GM04504 (cell line): Measurements from ENCODE around the gene RCC2.
"Not testable (repeated sequence)": the region's sequence is repeated elsewhere in the genome, so short reads cannot be mapped to it uniquely, and the experiment has no call there.

Experiments used
- DNase-seq: peaks from one replicate; pipeline ENCODE4 v3.0.0-alpha.2; 2012; ENCODE audit warnings: low read depth

The RCC2 gene

DNA sequence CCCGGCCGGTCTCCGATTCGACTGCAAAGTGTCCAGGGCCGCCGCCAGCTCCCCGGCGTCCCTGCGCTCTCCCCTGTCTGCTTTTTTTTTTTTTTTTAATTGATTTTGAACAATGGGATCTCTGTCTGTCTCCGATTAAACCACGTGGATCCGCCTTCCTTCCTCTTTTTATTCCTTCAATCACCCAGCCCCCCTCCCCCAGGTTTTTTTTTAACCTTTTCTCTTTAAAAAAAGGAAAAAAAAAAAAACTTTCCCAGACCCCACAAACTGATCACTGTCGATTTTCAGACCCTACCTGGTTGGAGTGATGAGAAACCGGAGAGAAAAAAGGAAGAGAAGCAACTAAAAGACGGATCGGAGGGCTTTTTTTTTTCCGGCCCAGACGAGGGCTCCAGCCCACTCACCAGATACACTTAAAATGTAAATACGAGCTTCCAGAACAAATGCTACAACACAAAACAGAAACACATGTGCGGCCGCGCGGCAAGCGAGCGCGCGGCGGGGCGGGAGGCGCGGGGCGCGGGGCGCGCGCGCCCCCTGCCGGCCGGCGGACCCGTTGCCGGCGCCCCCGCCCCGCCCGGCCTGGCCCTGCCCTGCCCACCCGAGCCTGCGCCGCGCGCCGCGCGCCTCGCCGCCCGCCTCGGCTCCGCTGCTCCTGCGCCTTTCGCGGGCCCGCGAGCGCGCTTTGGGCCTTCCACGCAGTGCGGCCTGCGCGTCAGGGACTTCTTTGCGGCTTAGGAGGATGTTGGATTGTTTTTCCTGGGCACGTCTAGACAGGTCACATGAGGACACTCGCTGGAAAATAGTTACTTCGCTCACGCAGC, at the start of gene RCC2:
TSS of gene RCC2 (minus strand) at position 428 of the 824 bp plus-strand sequence. CDS start 1,163 bp downstream, outside the sequence.
- DNase-seq, result no peak

DNA sequence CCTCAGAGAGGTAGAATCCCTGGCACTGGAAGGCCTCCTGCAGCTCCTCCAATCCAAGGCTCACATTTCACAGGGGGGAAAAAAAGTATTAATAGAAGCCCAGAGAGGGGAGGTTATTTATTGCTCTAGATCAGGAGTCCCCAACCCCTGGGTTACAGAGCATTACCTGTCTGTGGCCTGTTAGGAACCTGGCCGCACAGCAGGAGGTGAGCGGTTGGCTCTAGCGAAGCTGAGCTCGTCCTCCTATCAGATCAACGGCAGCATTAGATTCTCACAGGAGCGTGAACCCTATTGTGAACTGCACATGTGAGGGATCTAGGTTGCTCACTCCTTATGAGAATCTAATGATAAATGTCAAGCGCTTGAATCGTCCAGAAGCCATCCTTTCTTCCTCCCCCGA, 46.8 kb upstream of the RCC2 start:
- DNase-seq, result no peak

DNA sequence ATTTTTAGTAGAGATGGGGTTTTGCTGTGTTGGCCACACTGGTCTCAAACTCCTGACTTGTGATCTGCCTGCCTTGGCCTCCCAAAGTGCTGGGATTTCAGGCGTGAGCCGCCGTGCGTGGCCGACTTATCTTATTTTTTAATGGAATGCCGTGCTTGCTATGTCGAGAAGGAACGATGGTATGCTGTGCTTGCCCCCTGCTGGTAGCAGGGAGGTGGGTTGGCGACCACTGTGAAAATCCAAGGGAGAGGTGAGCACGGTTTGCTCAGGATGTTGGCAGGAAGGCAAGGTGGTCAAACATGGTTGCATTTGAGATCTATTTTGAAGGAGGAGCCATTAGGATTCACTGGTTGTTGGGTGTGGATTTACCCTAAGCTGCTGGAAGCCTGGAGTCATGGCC, 45.8 kb upstream of the RCC2 start:
- no peak for DNase-seq

DNA sequence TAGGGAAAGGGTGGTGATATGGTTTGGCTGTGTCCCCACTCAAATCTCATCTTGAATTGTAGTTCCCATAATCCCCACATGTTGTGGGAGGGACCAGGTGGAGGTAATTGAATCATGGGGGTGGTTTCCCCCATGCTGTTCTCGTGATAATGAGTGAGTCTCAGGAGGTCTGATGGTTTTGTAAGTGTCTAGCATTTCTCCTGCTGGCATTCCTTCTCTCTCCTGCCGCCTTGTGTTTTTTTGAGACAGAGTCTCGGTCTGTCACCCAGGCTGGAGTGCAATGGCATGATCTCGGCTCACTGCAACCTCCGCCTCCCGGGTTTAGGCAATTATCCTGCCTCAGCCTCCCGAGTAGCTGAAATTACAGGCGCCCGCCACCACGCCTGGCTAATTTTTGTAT, 42.5 kb upstream of the RCC2 start:
- DNase-seq, result not testable (repeated sequence)

DNA sequence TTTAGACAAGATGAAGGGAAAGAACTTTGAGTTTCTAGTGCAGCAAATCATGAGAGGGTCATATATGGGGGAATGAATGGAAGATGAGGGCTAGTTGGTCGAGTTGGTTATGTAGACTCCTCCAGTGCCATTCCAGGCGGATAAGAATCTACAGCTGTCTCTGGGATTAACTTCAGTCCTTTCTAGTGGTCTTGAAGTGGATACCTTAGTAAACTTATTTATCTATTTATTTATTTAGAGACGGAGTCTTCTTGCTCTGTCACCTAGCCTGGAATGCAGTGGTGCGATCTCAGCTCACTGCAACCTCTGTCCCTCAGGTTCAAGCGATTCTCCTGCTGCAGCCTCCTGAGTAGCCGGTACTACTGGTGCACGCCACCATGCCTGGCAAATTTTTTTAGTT, 41.4 kb upstream of the RCC2 start:
- no peak for DNase-seq

DNA sequence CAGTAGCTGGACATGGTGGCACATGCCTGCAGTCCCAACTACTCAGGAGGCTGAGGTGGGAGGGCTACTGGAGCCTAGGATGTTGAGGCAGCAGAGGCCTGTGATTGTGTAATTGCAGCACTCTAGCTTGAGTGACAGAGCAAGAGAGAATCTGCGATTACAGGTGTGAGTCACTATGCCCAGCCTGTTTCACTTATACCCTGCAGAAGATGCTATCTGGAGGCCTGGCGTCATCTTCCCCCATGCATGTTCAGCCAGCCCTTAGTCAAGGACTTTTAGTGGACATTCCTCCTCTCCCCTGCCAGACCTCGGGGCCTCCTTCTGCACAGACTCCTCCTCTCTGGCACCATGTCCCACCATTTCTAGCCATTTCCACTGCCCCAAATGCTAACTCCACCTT, 36.3 kb upstream of the RCC2 start:
- DNase-seq, result peak; percentile 65

DNA sequence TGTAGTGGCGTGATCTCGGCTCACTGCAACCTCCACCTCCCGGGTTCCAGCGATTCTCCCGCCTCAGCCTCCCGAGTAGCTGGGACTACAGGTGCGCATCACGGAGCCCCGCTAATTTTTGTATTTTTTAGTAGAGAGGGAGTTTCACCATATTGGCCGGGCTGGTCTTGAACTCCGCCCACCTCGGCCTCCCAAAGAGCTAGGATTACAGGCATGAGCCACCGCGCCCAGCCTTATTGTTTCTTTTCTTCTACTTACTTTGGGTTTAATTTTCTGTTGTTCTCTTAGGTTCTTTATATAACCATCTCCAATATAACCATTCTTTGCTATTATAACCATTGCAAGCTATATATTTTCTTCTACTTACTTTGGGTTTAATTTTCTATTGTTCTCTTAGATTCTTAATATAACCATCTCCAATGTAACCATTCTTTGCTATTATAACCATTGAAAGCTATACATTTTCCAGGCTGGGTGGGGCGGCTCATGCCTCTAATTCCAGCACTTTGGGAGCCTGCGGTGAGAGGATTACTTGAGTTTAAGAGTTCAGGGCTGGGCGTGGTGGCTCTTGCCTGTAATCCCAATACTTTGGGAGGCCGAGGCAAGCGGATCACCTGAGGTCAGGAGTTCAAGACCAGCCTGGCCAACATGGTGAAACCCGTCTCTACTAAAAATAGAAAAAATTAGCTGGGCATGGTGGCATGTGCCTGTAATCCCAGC, 35.5 kb upstream of the RCC2 start:
- DNase-seq, result not testable (repeated sequence)

DNA sequence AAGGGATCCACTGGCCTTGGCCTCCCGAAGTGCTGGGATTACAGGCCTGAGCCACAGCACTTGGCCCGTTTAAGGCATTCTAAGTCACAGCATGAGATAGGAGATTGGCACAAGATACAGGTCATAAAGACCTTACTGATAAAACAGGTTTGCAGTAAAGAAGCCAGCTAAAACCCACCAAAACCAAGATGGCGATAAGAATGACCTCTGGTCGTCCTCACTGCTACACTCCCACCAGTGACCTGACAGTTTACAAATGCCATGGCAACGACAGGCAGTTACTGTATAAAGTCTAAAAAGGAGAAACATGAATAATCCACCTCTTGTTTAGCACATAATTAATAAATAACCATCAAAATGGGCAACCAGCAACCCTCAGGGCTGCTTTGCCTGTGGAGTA, 33.3 kb upstream of the RCC2 start:
- DNase-seq, result no peak

DNA sequence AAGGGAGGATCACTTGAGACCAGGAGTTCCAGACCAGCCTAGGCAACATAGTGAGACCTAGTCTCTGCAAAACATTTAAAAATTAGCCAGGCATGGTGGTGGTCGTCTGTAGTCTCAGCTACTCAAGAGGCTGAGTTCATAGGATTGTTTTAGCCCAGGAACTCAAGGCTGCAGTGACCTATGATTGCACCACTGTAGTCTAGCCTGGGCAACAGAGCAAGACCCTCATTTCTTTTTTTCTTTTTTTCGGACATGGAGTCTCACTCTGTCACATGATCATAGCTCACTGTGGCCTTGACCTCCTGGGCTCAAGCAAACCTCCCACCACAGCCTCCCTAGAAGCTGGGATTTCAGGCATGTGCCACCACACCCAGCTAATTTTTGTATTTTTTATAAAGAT, 31.9 kb upstream of the RCC2 start:
- DNase-seq, result no peak

DNA sequence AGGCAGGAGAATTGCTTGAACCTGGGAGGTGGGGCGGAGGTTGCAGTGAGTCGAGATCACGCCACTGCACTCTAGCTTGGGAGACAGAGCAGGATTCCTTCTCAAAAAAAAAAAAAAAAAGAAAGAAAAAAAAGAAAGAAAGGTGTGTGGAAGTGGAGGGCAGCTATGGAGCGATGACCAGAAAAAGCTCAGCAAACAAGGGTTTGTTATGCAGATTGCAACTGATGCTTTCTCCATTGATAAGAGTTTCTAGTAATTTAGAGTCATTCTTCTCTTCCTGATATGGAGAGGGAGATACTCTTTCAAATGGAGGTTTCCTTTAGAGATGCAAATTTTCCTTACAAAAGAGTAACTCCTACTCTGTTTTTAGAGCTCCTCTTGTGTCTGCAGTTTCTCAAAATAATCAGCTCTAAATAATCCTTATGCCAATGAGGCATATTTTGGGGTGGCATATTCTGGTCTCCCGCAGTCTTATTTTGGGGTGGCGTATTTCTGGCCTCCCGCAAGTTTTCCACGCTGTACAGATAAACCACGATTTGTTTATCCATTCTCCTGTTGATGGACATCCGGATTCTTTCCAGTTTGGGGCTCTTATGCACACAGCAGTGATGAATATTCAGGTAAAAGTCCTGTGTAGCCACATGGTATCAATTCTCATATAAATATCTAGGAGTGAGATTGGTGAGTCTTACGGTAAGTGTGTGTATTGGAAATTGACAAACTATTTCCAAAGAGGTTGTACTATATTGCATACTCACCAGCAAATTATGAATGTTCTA, 30.7 kb upstream of the RCC2 start:
- DNase-seq, result no peak

DNA sequence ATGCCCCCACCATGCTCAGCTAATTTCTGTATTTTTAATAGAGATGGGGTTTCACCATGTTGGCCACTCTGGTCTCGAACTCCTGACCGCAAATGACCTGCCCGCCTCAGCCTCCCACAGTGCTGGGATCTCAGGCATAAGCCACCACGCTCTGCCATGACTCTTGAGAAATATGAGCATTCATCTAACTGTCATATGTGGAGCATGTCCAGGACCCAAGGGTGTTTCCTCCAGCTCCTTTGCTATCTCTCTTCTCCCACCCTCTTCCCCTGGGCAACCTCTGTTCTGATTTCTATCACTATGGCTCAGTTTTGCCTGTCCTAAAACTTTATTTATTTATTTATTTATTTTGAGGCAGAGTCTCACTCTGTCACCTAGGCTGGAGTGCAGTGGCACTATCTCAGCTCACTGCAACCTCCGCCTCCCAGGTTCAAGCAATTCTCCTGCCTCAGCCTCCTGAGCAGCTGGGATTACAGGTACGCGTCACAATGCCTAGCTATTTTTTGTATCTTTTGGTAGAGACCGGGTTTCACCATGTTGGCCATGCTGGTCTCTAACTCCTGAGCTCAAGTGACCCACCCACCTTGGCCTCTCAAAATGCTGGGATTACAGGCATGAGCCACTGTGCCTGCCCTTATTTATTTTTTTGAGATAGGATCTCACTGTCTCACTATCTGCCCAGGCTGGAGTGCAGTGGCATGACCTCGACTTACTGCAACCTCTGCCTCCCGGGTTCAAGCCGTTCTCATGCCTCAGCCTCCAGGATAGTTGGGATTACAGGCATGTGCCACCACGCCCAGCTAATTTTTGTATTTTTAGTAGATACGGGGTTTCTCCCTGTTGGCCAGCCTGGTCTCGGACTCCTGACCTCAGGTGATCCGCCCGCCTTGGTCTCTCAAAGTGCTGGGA, 29.1 kb upstream of the RCC2 start:
- DNase-seq, result not testable (repeated sequence)

DNA sequence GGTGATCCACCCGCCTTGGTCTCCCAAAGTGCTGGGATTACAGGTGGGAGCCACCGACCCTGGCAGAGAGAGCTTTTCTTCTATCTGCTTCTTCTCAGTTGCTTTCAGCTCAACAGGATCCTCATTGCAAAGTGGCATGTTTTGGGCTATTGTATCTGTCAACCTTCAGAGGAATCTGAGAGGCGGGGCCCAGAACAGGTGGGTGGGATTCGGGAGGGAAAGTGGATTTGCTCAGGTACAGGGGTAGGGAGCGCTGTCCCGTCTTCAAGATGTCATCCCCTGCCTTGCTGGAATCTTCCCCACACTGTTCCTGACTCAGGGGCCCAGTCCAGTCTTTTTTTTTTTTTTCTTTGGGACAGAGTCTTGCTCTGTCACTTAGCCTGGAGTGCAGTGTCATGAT, 26.9 kb upstream of the RCC2 start:
- DNase-seq, result no peak

DNA sequence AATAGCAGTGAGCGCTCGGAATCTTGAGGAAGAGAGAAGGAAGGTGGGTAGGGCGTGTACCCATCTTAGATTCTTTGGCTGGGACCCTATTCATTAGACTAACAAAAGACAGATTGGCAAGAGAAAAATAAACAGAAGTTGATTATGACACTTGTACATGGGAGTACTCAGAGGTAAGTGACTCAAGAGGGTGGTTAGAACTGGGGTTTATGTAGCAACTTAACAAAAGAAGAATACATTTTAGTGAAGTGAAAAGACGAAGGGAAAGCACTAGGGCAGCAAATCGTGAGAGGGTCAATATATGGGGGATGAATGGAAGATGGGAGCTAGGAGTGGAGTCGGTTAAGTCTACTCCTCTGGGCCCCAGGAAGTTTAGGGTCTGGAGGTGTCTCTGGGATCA, 25.8 kb upstream of the RCC2 start:
- DNase-seq, result no peak

DNA sequence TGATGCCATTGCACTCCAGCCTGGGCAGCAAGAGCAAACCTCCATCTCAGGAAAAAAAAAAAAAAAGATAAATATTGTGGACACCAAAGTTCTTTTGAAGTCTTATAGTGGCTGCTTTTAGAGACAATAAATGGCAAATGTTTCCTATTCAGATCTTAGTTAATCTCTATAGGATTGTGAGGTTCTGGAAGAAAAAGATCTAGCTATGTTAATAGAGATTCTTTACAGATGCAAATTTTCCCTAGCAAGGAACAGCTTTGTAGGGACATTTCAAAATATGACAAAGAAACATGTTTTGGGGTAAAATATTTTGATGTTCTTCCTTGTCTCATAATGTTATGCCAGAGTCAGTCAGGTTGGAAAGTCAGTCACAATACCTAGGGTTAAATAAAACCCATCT, 24.5 kb upstream of the RCC2 start:
- DNase-seq, result no peak

DNA sequence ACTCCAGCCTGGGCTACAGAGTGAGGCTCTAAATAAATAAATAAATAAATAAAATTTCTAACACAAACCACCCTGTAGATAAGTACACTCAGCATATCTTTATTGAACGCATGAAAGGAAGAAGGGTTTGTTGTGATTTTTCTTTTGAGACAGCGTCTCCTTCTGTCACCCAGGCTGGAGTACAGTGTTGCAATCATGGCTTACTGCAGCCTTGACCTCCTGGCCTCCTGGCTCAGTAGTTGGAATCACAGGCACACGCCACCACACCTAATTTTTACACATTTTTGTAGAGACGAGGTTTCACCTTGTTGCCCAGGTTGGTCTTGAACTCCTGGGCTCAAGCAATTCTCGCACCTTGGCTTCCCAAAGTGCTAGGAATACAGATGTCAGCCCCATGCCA, 23.2 kb upstream of the RCC2 start:
- no peak for DNase-seq

DNA sequence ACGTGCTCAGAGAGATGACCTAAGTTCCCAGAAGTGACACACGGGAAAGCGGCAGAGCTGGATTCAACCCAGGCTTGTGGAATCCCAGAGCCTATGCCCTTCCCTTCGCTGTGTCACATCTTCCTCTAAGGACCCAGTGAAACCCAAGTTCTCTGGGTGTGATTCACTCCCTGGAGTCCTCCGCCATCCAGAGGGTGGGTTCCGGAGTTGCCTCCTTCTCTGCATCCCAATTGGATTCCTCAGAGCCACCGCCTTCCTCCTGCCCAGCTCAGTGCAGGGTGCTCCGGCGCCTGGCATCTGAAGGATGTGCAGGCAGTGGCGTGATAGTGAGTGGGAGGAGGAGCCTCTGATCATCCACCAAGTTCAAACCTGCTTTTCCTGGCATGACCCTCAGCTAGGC, 20.7 kb upstream of the RCC2 start:
- DNase-seq, result no peak

DNA sequence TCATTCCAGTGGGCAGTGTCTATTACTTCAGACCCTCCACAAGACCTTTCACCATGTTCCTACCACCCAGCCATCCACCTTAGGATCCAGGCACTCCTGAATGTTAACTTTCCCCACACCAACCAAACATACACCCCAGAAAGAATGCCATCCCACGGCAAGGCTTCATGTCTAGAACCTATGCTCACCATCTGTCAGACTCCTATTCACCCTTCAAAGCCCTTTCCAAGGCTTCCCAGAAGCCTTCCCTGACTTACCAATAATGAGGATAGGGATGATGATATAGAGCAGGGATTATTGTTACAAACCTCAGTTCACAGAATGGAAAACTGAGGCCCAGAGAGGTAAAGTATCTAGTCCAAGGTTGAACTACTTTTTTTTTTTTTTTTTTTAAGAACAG, 19.3 kb upstream of the RCC2 start:
- no peak for DNase-seq

DNA sequence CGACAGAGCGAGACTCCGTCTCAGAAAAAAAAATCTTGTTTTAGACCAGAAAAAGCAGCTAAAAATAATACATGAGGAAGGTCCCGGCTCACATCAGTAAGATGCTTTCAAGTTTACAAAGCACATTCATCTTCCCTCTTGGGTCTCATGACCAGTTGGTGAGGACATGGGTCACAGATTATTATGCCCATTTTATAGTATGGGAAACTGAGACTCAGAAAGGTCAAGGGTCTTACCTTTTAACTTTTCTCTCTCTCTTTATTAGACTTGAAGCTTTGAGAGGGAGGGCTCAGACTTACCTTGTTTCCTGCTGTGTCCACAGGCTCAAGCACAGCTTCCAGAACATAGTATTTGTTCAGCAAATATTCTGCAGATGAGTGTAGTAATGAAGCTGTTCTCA, 13.2 kb upstream of the RCC2 start:
- DNase-seq, result no peak

DNA sequence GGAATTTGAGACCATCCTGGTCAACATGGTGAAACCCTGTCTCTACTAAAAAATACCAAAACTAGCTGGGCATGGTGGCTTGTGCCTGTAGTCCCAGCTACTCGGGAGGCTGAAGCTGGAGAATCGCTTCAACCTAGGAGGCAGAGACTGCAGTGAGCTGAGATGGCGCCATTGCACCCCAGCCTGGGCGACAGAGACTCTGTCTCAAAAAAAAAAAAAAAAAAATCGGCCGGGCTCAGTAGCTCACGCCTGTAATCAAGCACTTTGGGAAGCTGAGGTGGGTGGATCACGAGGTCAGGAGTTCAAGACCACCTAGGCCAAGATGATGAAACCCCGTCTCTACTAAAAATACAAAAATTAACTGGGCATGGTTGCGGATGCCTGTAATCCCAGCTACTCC, 12.7 kb upstream of the RCC2 start:
- DNase-seq, result not testable (repeated sequence)

DNA sequence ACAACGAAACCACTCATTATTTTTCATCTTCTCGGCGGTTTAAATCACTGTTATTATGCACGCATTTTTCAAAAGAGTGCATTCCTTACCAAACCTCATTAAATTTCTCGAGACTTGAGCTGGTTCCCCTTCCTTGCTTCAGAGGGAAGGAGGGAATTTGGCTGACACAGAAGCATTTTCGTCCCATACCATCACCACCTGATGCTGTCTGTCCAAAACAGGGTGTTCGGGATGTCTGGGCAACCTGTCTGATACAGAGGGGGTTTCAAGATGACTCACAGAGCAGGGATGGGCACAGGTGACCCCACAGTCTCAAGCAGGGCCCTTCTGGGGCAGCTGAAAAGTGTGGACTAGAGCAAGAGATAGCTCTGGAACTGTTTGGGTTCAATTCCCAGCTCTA, 12.3 kb upstream of the RCC2 start:
- DNase-seq, result no peak

DNA sequence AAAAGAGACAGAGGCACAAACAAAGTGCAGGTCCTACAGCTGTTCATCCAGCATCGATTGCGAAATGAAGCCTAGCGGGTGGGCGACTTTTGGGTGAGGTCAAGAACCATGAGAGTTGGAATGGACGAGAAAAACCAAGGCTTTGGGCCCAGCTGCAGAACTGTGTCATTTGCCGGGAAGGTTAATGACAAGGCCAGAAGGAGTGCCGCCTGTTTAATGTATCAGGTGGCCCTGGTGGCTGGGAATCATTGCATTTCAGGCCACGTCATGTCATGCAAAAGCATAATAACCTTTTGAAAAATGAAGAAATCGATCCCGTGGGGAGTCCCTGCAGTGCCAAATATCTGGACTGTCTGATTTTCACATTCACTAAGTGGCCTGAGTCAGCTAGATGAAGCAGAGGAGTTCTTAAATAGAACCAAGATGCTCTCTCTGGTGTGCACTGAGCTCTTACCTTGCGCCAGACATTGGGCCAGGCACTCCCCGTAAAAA, 8.1 kb upstream of the RCC2 start:
- DNase-seq, result no peak

DNA sequence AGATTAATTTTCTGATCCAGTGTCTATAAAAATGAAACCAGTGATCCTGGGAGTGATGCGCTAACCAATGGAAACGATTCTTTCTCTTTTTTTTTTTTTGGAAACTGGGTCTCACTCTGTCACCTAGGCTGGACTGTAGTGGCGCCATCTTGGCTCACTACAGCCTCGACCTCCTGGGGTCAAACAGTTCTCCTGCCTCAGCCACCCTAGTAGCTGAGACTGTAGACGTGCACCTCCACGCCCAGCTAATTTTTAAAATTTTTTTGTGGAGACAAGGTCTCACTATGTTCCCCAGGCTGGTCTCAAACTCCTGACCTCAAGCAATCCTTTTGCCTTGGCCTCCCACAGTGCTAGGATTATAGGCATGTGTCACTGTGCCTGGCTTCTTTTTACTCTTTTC, 3.4 kb upstream of the RCC2 start:
- DNase-seq, result no peak
